Measurements from ENCODE around the gene ZNF492. TPM values are rescaled to one million over a fixed set of nuclear protein-coding genes. Genes with fewer than 3 reads are reported as not detected.
"Not testable (repeated sequence)": the region's sequence is repeated elsewhere in the genome, so short reads cannot be mapped to it uniquely, and the experiment has no call there.

Gene ZNF492
- total RNA-seq, 1 experiment from 2014 or later, result not detected

DNA sequence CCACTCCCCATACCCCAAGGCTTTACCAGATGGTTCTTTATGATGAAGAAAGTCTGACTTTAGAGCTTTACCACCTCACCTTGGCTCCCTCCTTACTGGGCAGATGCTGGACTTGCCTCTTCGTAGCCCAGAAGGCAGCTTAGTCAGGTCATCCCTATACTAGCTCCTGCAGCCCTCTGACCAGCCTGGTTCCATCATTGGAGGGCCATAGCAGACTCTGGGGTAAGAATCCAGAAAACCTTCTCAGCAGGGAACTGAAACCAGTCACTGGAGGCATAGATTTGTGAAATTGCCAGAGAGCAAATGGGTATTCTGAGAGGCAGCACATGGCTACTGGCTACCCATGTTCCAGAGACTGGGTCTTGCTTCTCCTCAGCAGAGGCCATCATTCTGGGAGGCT lies 21.8 kb upstream of the ZNF492 start:
- H3K9me3 Mint-ChIP-seq (ENCODE audit: unreplicated experiment), result peaks cover 17% of the 10 kb centered on the region
- no peak overlapping the region for H3K27ac Mint-ChIP-seq (ENCODE audit: unreplicated experiment)
- H3K4me3 Mint-ChIP-seq (ENCODE audit: unreplicated experiment), result no peak overlapping the region
- ChIA-PET POLR2A (no interaction called here), CTCF (no interaction called here)
- no peak for DNase-seq
- intact Hi-C loops (cut with micrococcal nuclease; ENCODE audit: unreplicated experiment), result no loop called here
- Histone ChIP-seq H3K4me3 (ENCODE audit: low read depth, low read length) (no peak overlapping the region), H3K9me3 (no peaks in the 10 kb centered on the region), H3K27me3 (replicated peaks; ENCODE audit: control insufficient read depth, insufficient read depth, low read length) (no peaks in the 10 kb centered on the region), H3K36me3 (ENCODE audit: control insufficient read depth, insufficient read depth, low read length) (no peaks in the 10 kb centered on the region), H3K4me1 (no peaks in the 10 kb centered on the region)
- TF ChIP-seq, protein P1, sequence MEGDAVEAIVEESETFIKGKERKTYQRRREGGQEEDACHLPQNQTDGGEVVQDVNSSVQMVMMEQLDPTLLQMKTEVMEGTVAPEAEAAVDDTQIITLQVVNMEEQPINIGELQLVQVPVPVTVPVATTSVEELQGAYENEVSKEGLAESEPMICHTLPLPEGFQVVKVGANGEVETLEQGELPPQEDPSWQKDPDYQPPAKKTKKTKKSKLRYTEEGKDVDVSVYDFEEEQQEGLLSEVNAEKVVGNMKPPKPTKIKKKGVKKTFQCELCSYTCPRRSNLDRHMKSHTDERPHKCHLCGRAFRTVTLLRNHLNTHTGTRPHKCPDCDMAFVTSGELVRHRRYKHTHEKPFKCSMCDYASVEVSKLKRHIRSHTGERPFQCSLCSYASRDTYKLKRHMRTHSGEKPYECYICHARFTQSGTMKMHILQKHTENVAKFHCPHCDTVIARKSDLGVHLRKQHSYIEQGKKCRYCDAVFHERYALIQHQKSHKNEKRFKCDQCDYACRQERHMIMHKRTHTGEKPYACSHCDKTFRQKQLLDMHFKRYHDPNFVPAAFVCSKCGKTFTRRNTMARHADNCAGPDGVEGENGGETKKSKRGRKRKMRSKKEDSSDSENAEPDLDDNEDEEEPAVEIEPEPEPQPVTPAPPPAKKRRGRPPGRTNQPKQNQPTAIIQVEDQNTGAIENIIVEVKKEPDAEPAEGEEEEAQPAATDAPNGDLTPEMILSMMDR (IDR thresholded peaks at IDR 0.05; ENCODE audit: insufficient read depth in 1 of 2, low read depth in 1 of 2, low read length in 1 of 2, severe bottlenecking in 1 of 2, unreplicated experiment in 1 of 2), result no peak
- no peaks in the 10 kb centered on the region for H3K36me3 Mint-ChIP-seq (ENCODE audit: insufficient read depth, unreplicated experiment)
- H3K4me1 Mint-ChIP-seq (ENCODE audit: low read depth, unreplicated experiment), result no peaks in the 10 kb centered on the region
- H3K27me3 Mint-ChIP-seq (ENCODE audit: insufficient read depth, unreplicated experiment), result no peaks in the 10 kb centered on the region
- no TSS peak for BruUV-seq (replicated peaks)

DNA sequence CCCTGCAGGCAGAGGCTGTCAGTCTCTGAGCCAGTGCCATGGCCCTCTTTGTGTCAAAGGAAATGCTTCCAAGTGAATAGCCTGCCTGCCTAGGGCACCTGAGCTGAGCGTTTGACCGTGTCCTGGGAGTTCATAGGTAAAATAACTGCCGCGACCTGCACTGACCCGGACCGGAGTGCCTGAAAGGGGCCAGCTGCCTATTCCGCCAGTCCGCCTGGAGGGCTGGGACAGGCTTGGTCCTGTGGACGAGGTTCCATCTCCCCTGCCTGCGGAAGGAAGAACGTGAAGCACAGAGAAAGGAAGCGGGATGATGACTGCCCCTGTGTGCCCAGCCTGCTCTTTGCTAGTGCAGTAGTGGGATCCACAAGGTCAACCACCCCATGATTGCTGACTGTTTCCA lies 17.5 kb upstream of the ZNF492 start:
- Mint-ChIP-seq H3K4me1 (ENCODE audit: low read depth, unreplicated experiment) (no peaks in the 10 kb centered on the region), H3K9me3 (ENCODE audit: unreplicated experiment) (peaks cover 27% of the 10 kb centered on the region), H3K27ac (ENCODE audit: unreplicated experiment) (no peak overlapping the region), H3K36me3 (ENCODE audit: insufficient read depth, unreplicated experiment) (no peaks in the 10 kb centered on the region), H3K4me3 (ENCODE audit: unreplicated experiment) (no peak overlapping the region), H3K27me3 (ENCODE audit: insufficient read depth, unreplicated experiment) (no peaks in the 10 kb centered on the region)
- DNase-seq, result no peak
- CTCF ChIA-PET, result no interaction called here
- TF ChIP-seq, protein P1 (IDR thresholded peaks at IDR 0.05; ENCODE audit: insufficient read depth in 1 of 2, low read depth in 1 of 2, low read length in 1 of 2, severe bottlenecking in 1 of 2, unreplicated experiment in 1 of 2), result no peak
- no TSS peak for BruUV-seq (replicated peaks)
- Histone ChIP-seq H3K27me3 (replicated peaks; ENCODE audit: control insufficient read depth, insufficient read depth, low read length) (no peaks in the 10 kb centered on the region), H3K36me3 (ENCODE audit: control insufficient read depth, insufficient read depth, low read length) (no peaks in the 10 kb centered on the region), H3K4me3 (ENCODE audit: low read depth, low read length) (no peak overlapping the region), H3K9me3 (no peaks in the 10 kb centered on the region), H3K4me1 (no peaks in the 10 kb centered on the region)
- POLR2A ChIA-PET, result no interaction called here
- intact Hi-C loops (cut with micrococcal nuclease; ENCODE audit: unreplicated experiment), result no loop called here

DNA sequence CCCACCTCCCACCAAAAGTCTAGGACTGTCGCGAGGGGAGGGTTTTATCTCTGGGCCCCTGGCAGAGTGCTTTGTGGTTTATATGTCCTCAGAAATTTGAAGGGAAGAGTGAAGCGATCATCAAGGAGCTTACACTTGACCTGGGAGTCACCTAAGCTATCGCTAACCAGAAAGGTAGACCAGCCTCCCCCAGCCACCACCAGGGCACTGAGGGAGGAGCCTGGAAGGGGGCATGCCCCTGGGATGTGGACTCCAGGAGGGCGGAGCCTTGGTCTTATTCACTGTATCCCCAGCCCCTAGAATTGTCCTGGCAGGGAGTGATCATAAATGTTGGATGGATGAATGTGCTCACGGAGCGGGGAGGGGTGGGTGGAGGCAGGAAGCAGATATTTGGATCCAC lies 16.9 kb upstream of the ZNF492 start:
- peaks cover 27% of the 10 kb centered on the region for H3K9me3 Mint-ChIP-seq (ENCODE audit: unreplicated experiment)
- H3K27me3 Mint-ChIP-seq (ENCODE audit: insufficient read depth, unreplicated experiment); H3K4me1 ChIP-seq; H3K36me3 ChIP-seq (ENCODE audit: control insufficient read depth, insufficient read depth, low read length); CTCF ChIA-PET; H3K27me3 ChIP-seq (replicated peaks; ENCODE audit: control insufficient read depth, insufficient read depth, low read length); H3K4me3 ChIP-seq (ENCODE audit: low read depth, low read length); H3K36me3 Mint-ChIP-seq (ENCODE audit: insufficient read depth, unreplicated experiment); H3K9me3 ChIP-seq; POLR2A ChIA-PET; BruUV-seq (replicated peaks); H3K27ac Mint-ChIP-seq (ENCODE audit: unreplicated experiment); H3K4me1 Mint-ChIP-seq (ENCODE audit: low read depth, unreplicated experiment); intact Hi-C loops (cut with micrococcal nuclease; ENCODE audit: unreplicated experiment); DNase-seq; H3K4me3 Mint-ChIP-seq (ENCODE audit: unreplicated experiment): not testable (repeated sequence)
